Parathyroid adenoma (tissue), 2 donors: Measurements from ENCODE around the gene DIAPH1.

Experiments used
- H2AFZ ChIP-seq: fragments of 300-600 bp; sonication (generic); one replicate; pipeline ENCODE4 v1.7.0; 2017; ENCODE audit warnings: antibody characterized with exemption, mild to moderate bottlenecking
- H3K27ac ChIP-seq: fragments of 300-600 bp; sonication (generic); one replicate; pipeline ENCODE4 v1.7.0; 2017
- H3K27me3 ChIP-seq: fragments of 300-600 bp; sonication (generic); one replicate; pipeline ENCODE4 v1.7.0; 2017; ENCODE audit warnings: low read length; ENCODE audit not compliant: control insufficient read depth, insufficient read depth
- H3K36me3 ChIP-seq: fragments of 300-600 bp; sonication (generic); one replicate; pipeline ENCODE4 v1.7.0; 2017; ENCODE audit warnings: low read length; ENCODE audit not compliant: control insufficient read depth, insufficient read depth
- H3K4me1 ChIP-seq: fragments of 300-600 bp; sonication (generic); one replicate; pipeline ENCODE4 v1.7.0; 2017; ENCODE audit warnings: control low read depth
- H3K4me2 ChIP-seq: fragments of 300-600 bp; sonication (generic); one replicate; pipeline ENCODE4 v1.7.0; 2017; ENCODE audit warnings: low read length
- H3K4me3 ChIP-seq: fragments of 300-600 bp; sonication (generic); one replicate; pipeline ENCODE4 v1.7.0; 2017; ENCODE audit warnings: low read depth, low read length
- H3K79me2 ChIP-seq: fragments of 300-600 bp; sonication (generic); one replicate; pipeline ENCODE4 v1.7.0; 2017; ENCODE audit warnings: control low read depth
- H3K9ac ChIP-seq: fragments of 300-600 bp; sonication (generic); one replicate; pipeline ENCODE4 v1.7.0; 2017; ENCODE audit warnings: mild to moderate bottlenecking
- H3K9me3 ChIP-seq: fragments of 300-600 bp; sonication (generic); one replicate; pipeline ENCODE4 v1.7.0; 2017; ENCODE audit warnings: low read length; ENCODE audit not compliant: control insufficient read depth
- TF ChIP-seq, protein P1 (sequence below): fragments of 300-600 bp; sonication (generic); IDR thresholded peaks from one replicate; pipeline ENCODE4 v1.7.0; 2017; ENCODE audit warnings: antibody characterized with exemption, mild to moderate bottlenecking
- donor health status: primary hyperparathyroidism.

The DIAPH1 gene

DNA sequence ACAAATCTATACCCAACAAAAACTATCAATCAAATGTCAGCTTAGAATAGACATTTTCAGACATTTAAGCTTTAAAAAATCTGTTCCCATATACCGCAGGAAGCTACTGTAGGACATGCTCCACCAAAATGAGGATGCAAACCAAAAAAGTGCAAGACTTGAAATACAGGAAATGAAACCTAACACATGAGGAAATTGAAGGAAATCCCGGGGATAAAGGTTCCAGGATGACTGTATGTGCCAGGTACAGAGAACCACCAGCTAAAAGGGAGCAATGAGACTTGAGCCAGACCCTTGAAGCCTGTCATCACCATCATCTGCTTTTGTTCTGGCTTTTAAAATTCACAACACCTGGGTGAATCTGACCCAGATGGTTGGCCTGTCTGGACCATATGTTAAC, 21.4 kb downstream of the DIAPH1 start:
- H3K27me3 ChIP-seq, result no peaks in the 10 kb centered on the region
- H3K9ac ChIP-seq, result no peak overlapping the region
- H3K79me2 ChIP-seq, result peaks cover 31% of the 10 kb centered on the region
- no peaks in the 10 kb centered on the region for H3K4me1 ChIP-seq
- TF ChIP-seq, protein P1, sequence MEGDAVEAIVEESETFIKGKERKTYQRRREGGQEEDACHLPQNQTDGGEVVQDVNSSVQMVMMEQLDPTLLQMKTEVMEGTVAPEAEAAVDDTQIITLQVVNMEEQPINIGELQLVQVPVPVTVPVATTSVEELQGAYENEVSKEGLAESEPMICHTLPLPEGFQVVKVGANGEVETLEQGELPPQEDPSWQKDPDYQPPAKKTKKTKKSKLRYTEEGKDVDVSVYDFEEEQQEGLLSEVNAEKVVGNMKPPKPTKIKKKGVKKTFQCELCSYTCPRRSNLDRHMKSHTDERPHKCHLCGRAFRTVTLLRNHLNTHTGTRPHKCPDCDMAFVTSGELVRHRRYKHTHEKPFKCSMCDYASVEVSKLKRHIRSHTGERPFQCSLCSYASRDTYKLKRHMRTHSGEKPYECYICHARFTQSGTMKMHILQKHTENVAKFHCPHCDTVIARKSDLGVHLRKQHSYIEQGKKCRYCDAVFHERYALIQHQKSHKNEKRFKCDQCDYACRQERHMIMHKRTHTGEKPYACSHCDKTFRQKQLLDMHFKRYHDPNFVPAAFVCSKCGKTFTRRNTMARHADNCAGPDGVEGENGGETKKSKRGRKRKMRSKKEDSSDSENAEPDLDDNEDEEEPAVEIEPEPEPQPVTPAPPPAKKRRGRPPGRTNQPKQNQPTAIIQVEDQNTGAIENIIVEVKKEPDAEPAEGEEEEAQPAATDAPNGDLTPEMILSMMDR, result no peak
- no peaks in the 10 kb centered on the region for H3K9me3 ChIP-seq
- H3K27ac ChIP-seq, result no peak overlapping the region
- H3K4me2 ChIP-seq, result no peak overlapping the region
- H3K36me3 ChIP-seq, result no peaks in the 10 kb centered on the region
- H2AFZ ChIP-seq, result no peak overlapping the region
- H3K4me3 ChIP-seq, result no peak overlapping the region

DNA sequence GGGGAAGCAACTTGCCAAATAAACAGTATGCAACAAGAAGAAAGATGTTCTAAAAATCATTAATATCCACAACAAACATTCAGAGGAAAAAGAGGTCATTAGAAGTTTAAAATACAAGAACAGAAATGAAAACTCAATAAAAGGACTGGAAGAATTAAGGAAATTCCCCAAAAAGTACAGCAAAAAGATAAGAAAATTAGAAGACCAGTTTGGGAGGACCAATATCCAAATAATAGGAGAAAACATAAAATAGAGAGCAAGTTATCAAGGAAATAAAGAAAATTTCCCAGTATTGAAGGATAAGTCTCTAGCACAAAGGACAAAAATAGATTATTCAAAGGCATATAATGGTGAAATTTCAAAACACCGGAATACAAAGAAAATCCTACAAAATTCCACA, 21.9 kb downstream of the DIAPH1 start:
- Histone ChIP-seq H3K4me2 (no peak overlapping the region), H3K27me3 (no peaks in the 10 kb centered on the region), H3K27ac (no peak overlapping the region), H2AFZ (no peak overlapping the region), H3K36me3 (no peaks in the 10 kb centered on the region), H3K9ac (no peak overlapping the region), H3K4me1 (no peaks in the 10 kb centered on the region), H3K4me3 (no peak overlapping the region), H3K79me2 (peaks cover 25% of the 10 kb centered on the region), H3K9me3 (no peaks in the 10 kb centered on the region)
- TF ChIP-seq, protein P1, result no peak

DNA sequence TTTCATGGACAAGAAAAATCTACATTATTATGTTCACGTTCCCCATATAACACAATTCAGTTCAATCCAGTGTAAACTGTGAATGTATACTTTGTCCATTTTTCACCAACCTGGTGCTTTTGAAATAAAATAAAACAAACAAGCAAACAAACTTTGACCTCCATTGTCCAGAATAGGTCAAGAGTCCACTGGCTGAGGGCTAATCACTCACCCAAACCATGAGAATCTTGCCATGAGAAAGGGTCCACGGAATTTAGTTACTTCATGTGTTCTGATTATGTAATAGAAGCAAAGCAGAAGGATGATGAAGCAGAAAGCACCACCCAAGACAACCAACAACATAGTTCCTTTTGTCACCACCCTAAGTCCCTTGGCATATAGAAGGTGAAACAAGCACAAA, 28.7 kb downstream of the DIAPH1 start:
- Histone ChIP-seq H3K36me3 (no peaks in the 10 kb centered on the region), H2AFZ (no peak overlapping the region), H3K9ac (no peak overlapping the region), H3K9me3 (no peaks in the 10 kb centered on the region), H3K4me2 (no peak overlapping the region), H3K4me3 (no peak overlapping the region), H3K4me1 (no peaks in the 10 kb centered on the region), H3K27ac (no peak overlapping the region), H3K27me3 (no peaks in the 10 kb centered on the region), H3K79me2 (peaks cover 25% of the 10 kb centered on the region)
- TF ChIP-seq, protein P1, result no peak

DNA sequence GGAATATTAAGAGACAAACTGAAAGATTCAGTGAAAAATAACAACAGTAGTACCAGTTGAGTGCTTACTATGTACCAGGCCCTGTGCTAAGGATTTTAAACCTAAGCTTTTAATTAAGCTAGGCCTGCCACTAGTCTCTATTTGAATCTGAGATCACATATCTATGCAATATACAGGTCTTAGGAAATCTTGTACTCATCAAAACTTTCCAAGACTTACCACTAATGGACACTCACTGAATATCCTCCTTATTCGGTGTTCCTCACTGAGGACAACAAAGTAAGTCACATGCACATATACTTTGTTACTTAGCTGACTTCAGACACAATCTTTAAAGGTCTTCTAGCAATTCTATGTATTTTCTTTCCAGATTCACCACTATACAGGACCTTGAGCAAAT, 32.6 kb downstream of the DIAPH1 start:
- TF ChIP-seq, protein P1, result no peak
- H3K27ac ChIP-seq, result no peak overlapping the region
- H3K9ac ChIP-seq, result no peak overlapping the region
- H3K27me3 ChIP-seq, result no peaks in the 10 kb centered on the region
- peaks cover 24% of the 10 kb centered on the region for H3K79me2 ChIP-seq
- no peaks in the 10 kb centered on the region for H3K36me3 ChIP-seq
- no peaks in the 10 kb centered on the region for H3K4me1 ChIP-seq
- H3K4me3 ChIP-seq, result no peak overlapping the region
- H2AFZ ChIP-seq, result no peak overlapping the region
- no peak overlapping the region for H3K4me2 ChIP-seq
- no peaks in the 10 kb centered on the region for H3K9me3 ChIP-seq

DNA sequence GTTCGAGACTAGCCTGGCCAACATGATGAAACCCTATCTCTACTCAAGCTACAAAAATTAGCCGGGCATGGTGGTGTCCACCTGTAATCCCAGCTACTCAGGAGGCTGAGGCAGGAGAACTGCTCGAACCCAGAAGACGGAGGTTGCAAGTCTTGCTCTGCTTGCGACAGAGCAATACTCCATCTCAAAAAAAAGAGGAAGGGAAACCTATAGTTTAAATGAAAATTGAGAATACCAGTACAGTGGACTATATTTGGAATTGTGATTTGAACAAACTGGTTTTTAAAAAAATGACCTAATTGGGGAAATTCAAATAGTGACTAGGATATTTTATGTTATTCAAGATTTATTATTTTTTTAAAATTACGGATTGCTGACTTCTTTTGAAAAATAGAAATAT, 33.2 kb downstream of the DIAPH1 start:
- Histone ChIP-seq H3K27ac (no peak overlapping the region), H3K9ac (no peak overlapping the region), H3K27me3 (no peaks in the 10 kb centered on the region), H3K4me3 (no peak overlapping the region), H3K4me1 (no peaks in the 10 kb centered on the region), H2AFZ (no peak overlapping the region), H3K79me2 (peaks cover 24% of the 10 kb centered on the region), H3K36me3 (no peaks in the 10 kb centered on the region), H3K4me2 (no peak overlapping the region), H3K9me3 (no peaks in the 10 kb centered on the region)
- TF ChIP-seq, protein P1, result no peak
